ENCODE results near the gene CLEC19A. TPM values are rescaled to one million over a fixed set of nuclear protein-coding genes. Genes with fewer than 3 reads are reported as not detected.
"Not testable (repeated sequence)": the region's sequence is repeated elsewhere in the genome, so short reads cannot be mapped to it uniquely, and the experiment has no call there.

The CLEC19A gene
- total RNA-seq, 4 donors from 2014 or later: not detected

- no peaks in the 10 kb centered on the region for H3K27me3 ChIP-seq
- no peaks in the 10 kb centered on the region for H3K9me3 ChIP-seq
- in situ Hi-C loops (cut with MboI; ENCODE audit: low sequenced_read_pairs in 4 of 4) (no loop called here), intact Hi-C loops (cut with DNase I; ENCODE audit: low total_unique reads) (no loop called here)
- no peak overlapping the region for H3K4me3 ChIP-seq
- DNase-seq (no peak), ATAC-seq (no peak)
- H3K27ac ChIP-seq: no peak overlapping the region
- H3K36me3 ChIP-seq: no peaks in the 10 kb centered on the region
- no peaks in the 10 kb centered on the region for H3K4me1 ChIP-seq
- TF ChIP-seq POLR2A (IDR thresholded peaks at IDR 0.05): no peak
- no peak for TF ChIP-seq CTCF (IDR thresholded peaks at IDR 0.05 in 4 of 5, conservative IDR thresholded peaks at IDR 0.05 in 1 of 5)
Measured at GRCh38 chr16:19314718-19315425, 29.3 kb downstream of the CLEC19A start.

DNA sequence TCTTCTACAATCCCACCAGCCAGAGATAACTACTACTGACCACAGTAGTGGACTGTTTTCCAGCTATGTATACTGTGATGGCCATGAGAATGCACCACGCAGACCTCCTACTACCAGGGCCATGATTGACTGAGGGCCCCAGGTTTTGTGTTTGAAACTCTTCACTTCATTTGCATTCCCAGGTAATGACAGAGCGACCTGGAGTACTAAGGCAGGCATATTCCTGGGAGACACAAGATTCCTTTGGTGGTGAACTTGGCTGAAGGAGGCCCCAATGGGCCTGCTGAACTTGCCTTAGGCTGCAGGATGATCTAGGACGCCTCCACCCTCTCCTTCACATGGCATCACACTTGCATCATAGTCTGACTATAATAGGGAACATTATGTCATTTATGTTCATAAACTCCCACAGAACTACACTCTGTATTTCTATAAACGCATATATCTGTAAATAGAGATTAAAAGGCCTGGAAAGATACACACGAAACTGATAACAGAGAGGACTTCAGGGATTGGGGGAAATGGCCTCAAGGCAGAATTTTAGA lies 30.4 kb downstream of the CLEC19A start:
- Histone ChIP-seq H3K4me3 (no peak overlapping the region), H3K27me3 (no peaks in the 10 kb centered on the region), H3K36me3 (no peaks in the 10 kb centered on the region), H3K9me3 (no peaks in the 10 kb centered on the region), H3K4me1 (no peaks in the 10 kb centered on the region), H3K27ac (no peak overlapping the region)
- ATAC-seq (no peak), DNase-seq (no peak)
- intact Hi-C loops (cut with DNase I; ENCODE audit: low total_unique reads) (no loop called here), in situ Hi-C loops (cut with MboI; ENCODE audit: low sequenced_read_pairs in 4 of 4) (no loop called here)
- no peak for TF ChIP-seq CTCF (IDR thresholded peaks at IDR 0.05 in 4 of 5, conservative IDR thresholded peaks at IDR 0.05 in 1 of 5)

GRCh38 chr16:19316846-19317245 lies 31.3 kb downstream of the CLEC19A start:
- TF ChIP-seq POLR2A (IDR thresholded peaks at IDR 0.05) (no peak), CTCF (IDR thresholded peaks at IDR 0.05 in 4 of 5, conservative IDR thresholded peaks at IDR 0.05 in 1 of 5) (no peak)
- H3K36me3 ChIP-seq: no peaks in the 10 kb centered on the region
- intact Hi-C loops (cut with DNase I; ENCODE audit: low total_unique reads) (no loop called here), in situ Hi-C loops (cut with MboI; ENCODE audit: low sequenced_read_pairs in 4 of 4) (no loop called here)
- H3K4me1 ChIP-seq: no peaks in the 10 kb centered on the region
- H3K27me3 ChIP-seq: no peaks in the 10 kb centered on the region
- no peak for ATAC-seq
- H3K9me3 ChIP-seq: no peaks in the 10 kb centered on the region
- DNase-seq: no peak
- H3K4me3 ChIP-seq: no peak overlapping the region
- no peak overlapping the region for H3K27ac ChIP-seq

GRCh38 chr16:19321186-19321585 lies 35.7 kb downstream of the CLEC19A start:
- DNase-seq; H3K4me1 ChIP-seq; ATAC-seq; H3K9me3 ChIP-seq; H3K27ac ChIP-seq; H3K4me3 ChIP-seq; in situ Hi-C loops (cut with MboI; ENCODE audit: low sequenced_read_pairs in 4 of 4); H3K36me3 ChIP-seq; intact Hi-C loops (cut with DNase I; ENCODE audit: low total_unique reads); H3K27me3 ChIP-seq: not testable (repeated sequence)

DNA sequence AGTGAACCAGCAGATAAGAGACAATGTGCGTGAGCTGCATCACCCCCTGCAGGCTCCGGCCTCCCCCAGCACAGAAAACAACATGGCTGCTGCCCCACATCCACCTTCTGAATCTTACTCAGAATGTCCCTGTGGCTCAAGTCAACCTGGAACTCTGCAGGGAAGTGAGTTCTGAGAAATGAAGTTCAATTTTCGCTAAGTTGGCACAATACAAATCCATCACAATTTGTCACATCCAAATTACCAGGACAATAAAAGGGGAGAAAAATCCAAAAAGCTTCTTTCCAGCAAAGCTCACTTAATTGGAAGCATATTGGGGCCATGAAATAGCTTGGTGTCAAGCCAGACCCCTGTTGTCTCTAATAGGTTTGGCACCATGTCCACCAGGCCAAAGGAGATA lies 38.1 kb downstream of the CLEC19A start:
- in situ Hi-C loops (cut with MboI; ENCODE audit: low sequenced_read_pairs in 4 of 4) (no loop called here), intact Hi-C loops (cut with DNase I; ENCODE audit: low total_unique reads) (no loop called here)
- H3K36me3 ChIP-seq: no peaks in the 10 kb centered on the region
- TF ChIP-seq POLR2A (IDR thresholded peaks at IDR 0.05) (no peak), CTCF (IDR thresholded peaks at IDR 0.05 in 4 of 5, conservative IDR thresholded peaks at IDR 0.05 in 1 of 5) (no peak)
- H3K4me3 ChIP-seq: no peak overlapping the region
- H3K4me1 ChIP-seq: no peaks in the 10 kb centered on the region
- H3K27ac ChIP-seq: no peak overlapping the region
- DNase-seq (no peak), ATAC-seq (no peak)
- H3K9me3 ChIP-seq: no peaks in the 10 kb centered on the region
- H3K27me3 ChIP-seq: no peaks in the 10 kb centered on the region
